K562 (cell line): ENCODE results near the gene C5orf47. TPM values are rescaled to one million over a fixed set of nuclear protein-coding genes. Genes with fewer than 3 reads are reported as not detected.

Experiments used
- ATAC-seq: fragments of 200-7000 bp; cut with Tn5 transposase; 3 replicates; pipeline ENCODE4 v1.9.1; 2020; ENCODE audit warnings: moderate library complexity
- BruUV-seq: library from RNA; stranded (reverse); fragments of 400-500 nt; replicated peaks from 2 replicates; lab custom pipeline; 2021; lab: Mats Ljungman, UMichigan
- CTCF ChIA-PET: fragments of 300-600 bp; formaldehyde crosslinking; extraction: SDS; loops from one replicate; lab custom pipeline; 2021; ENCODE audit warnings: low intra/inter-chr PET ratio; lab: Yijun Ruan, JAX
- POLR2A ChIA-PET: fragments of 300-600, 350-650 bp; sonication (Branson Sonifier 250); formaldehyde crosslinking; extraction: SDS; loops from one replicate; lab custom pipeline; 2021; ENCODE audit warnings: antibody characterized with exemption, inconsistent platforms; lab: Yijun Ruan, JAX
- DNase-seq, 4 experiments: peaks; one replicate each; pipeline versions ENCODE4 v3.0.0 to v3.0.0-alpha.2; 2011 to 2018; ENCODE audit warnings: low spot score in 3 of 4, mixed read lengths in 3 of 4; ENCODE audit errors: extremely low read depth in 1 of 4
- FAIRE-seq: peaks from 2 replicates; lab custom pipeline; 2011; peaks lifted over from hg19 to GRCh38; lab: Jason Lieb, UNC
- H2AFZ ChIP-seq: 2 replicates; pipeline ENCODE4 v1.6.0; 2011; ENCODE audit warnings: low read depth, low read length, control low read depth, inconsistent platforms
- H3K27ac ChIP-seq: fragments of 200-600 bp; 3 replicates; pipeline ENCODE4 v1.8.0; 2011; ENCODE audit warnings: low read depth, mild to moderate bottlenecking, control low read depth, inconsistent platforms, low read length, moderate library complexity, mixed read lengths; ENCODE audit errors: extremely low read depth
- H3K27me3 ChIP-seq, 2 experiments: fragments of 300-600 bp in 1 of 2; 2 replicates in 1 of 2; 3 replicates in 1 of 2; pipeline versions ENCODE4 v1.6.0 to v1.8.0; 2011; ENCODE audit warnings: inconsistent platforms in 2 of 2, low read length in 2 of 2, mild to moderate bottlenecking in 1 of 2, mixed read lengths in 1 of 2, moderate library complexity in 1 of 2; ENCODE audit not compliant: control insufficient read depth in 2 of 2, insufficient read depth in 2 of 2
- H3K36me3 ChIP-seq: fragments of 300-600 bp; 3 replicates; pipeline ENCODE4 v1.8.0; 2011; ENCODE audit warnings: mild to moderate bottlenecking, low read length, inconsistent platforms; ENCODE audit not compliant: control insufficient read depth, insufficient read depth
- H3K4me1 ChIP-seq, 2 experiments: fragments of 200-600 bp in 1 of 2; replicated peaks in 1 of 2; 2 replicates in 1 of 2; 3 replicates in 1 of 2; pipeline versions ENCODE4 v1.5.1 to v1.8.0; 2011; ENCODE audit warnings: inconsistent platforms in 2 of 2, low read length in 2 of 2, mild to moderate bottlenecking in 1 of 2, mixed read lengths in 1 of 2, moderate library complexity in 1 of 2; ENCODE audit not compliant: control insufficient read depth in 2 of 2, insufficient read depth in 2 of 2
- H3K4me2 ChIP-seq: 2 replicates; pipeline ENCODE4 v1.6.1; 2011; ENCODE audit warnings: low read length, control low read depth, inconsistent platforms, mixed read lengths; ENCODE audit not compliant: insufficient read depth
- H3K4me3 ChIP-seq: fragments of 200-600 bp; sonication (generic), shearing (Covaris generic); 2 replicates; pipeline ENCODE4 v1.5.1; 2016; ENCODE audit warnings: control low read depth, inconsistent platforms
- H3K79me2 ChIP-seq: fragments of 200-600 bp; 3 replicates; pipeline ENCODE4 v1.8.0; 2011; ENCODE audit warnings: low read length, inconsistent platforms; ENCODE audit not compliant: control insufficient read depth, insufficient read depth
- H3K9ac ChIP-seq, 2 experiments: 2 replicates each; pipeline versions ENCODE4 v1.6.0 to v1.6.1; 2011; ENCODE audit warnings: low read depth in 2 of 2, low read length in 2 of 2, control low read depth in 1 of 2, inconsistent platforms in 1 of 2, mild to moderate bottlenecking in 1 of 2, mixed read lengths in 1 of 2; ENCODE audit not compliant: insufficient read depth in 1 of 2
- H3K9me1 ChIP-seq: one replicate; pipeline ENCODE4 v1.6.0; 2011; ENCODE audit warnings: inconsistent platforms, mild to moderate bottlenecking, low read length, moderate library complexity; ENCODE audit not compliant: control insufficient read depth, insufficient read depth
- H3K9me3 ChIP-seq: replicated peaks from 2 replicates; pipeline ENCODE4 v1.5.1; 2011; ENCODE audit warnings: low read depth, low read length, inconsistent platforms; ENCODE audit not compliant: control insufficient read depth, insufficient read depth
- H4K20me1 ChIP-seq: replicated peaks from 2 replicates; pipeline ENCODE4 v1.6.1; 2011; ENCODE audit warnings: low read length, inconsistent platforms, mixed read lengths; ENCODE audit not compliant: control insufficient read depth, insufficient read depth
- CXXC5 ChIP-seq: fragments of 250-450 bp; sonication (Bioruptor Pico); IDR thresholded peaks from 2 replicates; pipeline ENCODE4 v1.8.0; 2022; ENCODE audit warnings: inconsistent platforms, mild to moderate bottlenecking, moderate library complexity
- KDM4B ChIP-seq, 2 experiments: fragments of 450-650 bp in 1 of 2; sonication (generic) in 1 of 2; IDR thresholded peaks; 2 replicates each; pipeline ENCODE4 v1.6.1; 2016 to 2017; ENCODE audit warnings: borderline replicate concordance in 2 of 2, antibody characterized with exemption in 1 of 2, low read depth in 1 of 2, mild to moderate bottlenecking in 1 of 2
- WGBS: fragments of 100-300 bp; shearing (Covaris generic); methylation state at CpG from one replicate; pipeline ENCODE4 v1.1.6; 2016; ENCODE audit warnings: low coverage, mixed read lengths; ENCODE audit not compliant: insufficient coverage; ENCODE audit errors: missing lambda C conversion rate; 5-methylcytosine and 5-hydroxymethylcytosine counted together
- in situ Hi-C: fragments of 300-500 bp; cut with MboI; formaldehyde crosslinking; loops from 4 replicates; pipeline ENCODE4 v1.15.0; 2018; ENCODE audit warnings: inconsistent platforms, mixed read lengths
- intact Hi-C: fragments of 100-400 bp; cut with micrococcal nuclease; formaldehyde crosslinking; loops from 2 replicates; pipeline ENCODE4 v1.14.2; 2022
- polyA plus RNA-seq, 8 experiments: library from polyadenylated mRNA; depleted of rRNA in 4 of 8; stranded (reverse) in 5 of 8; unstranded in 3 of 8; fragments of >200 nt; fragmentation: Nextera tagmentation in 2 of 8; fragmentation: Illumina TruSeq in 1 of 8; extraction: Ambion mirVana in 2 of 8; extraction: Trizol in 1 of 8; gene quantifications; 2 replicates each; pipeline versions ENCODE4 v1.2.1 to v1.2.3, GENCODE V29; 2011 to 2014; ENCODE audit warnings: inconsistent platforms in 1 of 8, missing spikeins in 1 of 8
- total RNA-seq, 7 experiments: library from RNA; depleted of rRNA in 6 of 7; stranded (reverse); fragments of >200 nt in 6 of 7; fragmentation: Illumina TruSeq in 2 of 7; extraction: Trizol in 2 of 7; gene quantifications; 2 replicates each; pipeline versions ENCODE4 v1.2.1 to v1.2.3, GENCODE V29; 2011 to 2021; ENCODE audit warnings: low replicate concordance in 1 of 7

Gene C5orf47
- total and polyA plus RNA-seq, 9 of the 15 experiments (the other 6 are each of a cell fraction or from before 2014, with no cell fraction given) = 0.08 TPM; not detected in 8

DNA sequence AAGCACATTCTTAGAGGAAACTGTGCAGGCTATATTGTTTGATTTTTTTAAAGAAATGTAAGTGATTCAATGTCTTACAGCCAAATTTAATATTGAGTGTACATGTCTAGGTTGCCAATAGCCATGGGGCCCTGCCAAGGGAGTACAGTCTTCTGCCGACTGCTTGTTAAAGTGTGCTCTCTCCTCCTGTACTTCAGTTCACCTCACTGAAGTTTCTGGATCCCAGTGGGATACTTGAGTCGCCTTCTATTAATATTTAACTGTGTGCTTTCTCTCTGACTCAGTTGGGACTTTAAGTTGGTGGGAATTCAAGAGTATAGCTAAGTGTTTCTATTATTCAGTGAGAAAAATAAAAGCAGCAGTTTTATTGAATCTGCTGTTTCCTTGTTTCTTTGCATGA, 44.5 kb upstream of the C5orf47 start:
- ChIA-PET POLR2A (interaction anchor here (0.8 to 1.4 kb wide), 2 partner anchors 10 kb away, joined by 3 read pairs; no protein-coding TSS in a partner anchor), CTCF (no interaction called here)
- ATAC-seq = no peak

GRCh38 chr5:173945160-173945559, 43.8 kb upstream of the C5orf47 start:
- Histone ChIP-seq H3K9me1 (peaks cover 3% of the 10 kb centered on the region), H3K4me3 (no peak overlapping the region), H3K27me3 (no peaks in the 10 kb centered on the region), H3K9me3 (no peaks in the 10 kb centered on the region), H3K4me2 (no peak overlapping the region), H4K20me1 (no peaks in the 10 kb centered on the region), H3K27ac (no peak overlapping the region), H3K36me3 (peaks cover 58% of the 10 kb centered on the region), H3K9ac (no peak overlapping the region), H2AFZ (no peak overlapping the region), H3K4me1 (no peaks in the 10 kb centered on the region), H3K79me2 (no peaks in the 10 kb centered on the region)
- FAIRE-seq (no peak), DNase-seq (no peak), ATAC-seq (no peak)
- no TSS peak for BruUV-seq
- intact Hi-C loops = no loop called here
- WGBS = 66% methylated on average over 2 of the region's 2 CpGs
- TF ChIP-seq KDM4B (IDR thresholded peaks at IDR 0.05; ENCODE audit: borderline replicate concordance in 2 of 2, low read depth in 1 of 2) = no peak
- ChIA-PET CTCF (no interaction called here), POLR2A (interaction anchor here (1.2 kb wide), 1 partner anchor 329 kb away, joined by 3 read pairs; the partner anchor contains the start of gene BOD1)
- in situ Hi-C loops = no loop called here

More for the DNA sequence above, 44.5 kb upstream of the C5orf47 start:
- no peak overlapping the region for H3K9ac ChIP-seq
- H3K9me1 ChIP-seq = peaks cover 3% of the 10 kb centered on the region
- H3K79me2 ChIP-seq = no peaks in the 10 kb centered on the region
- peaks cover 53% of the 10 kb centered on the region for H3K36me3 ChIP-seq
- H3K27me3 ChIP-seq = no peaks in the 10 kb centered on the region
- WGBS = 87% methylated on average over 2 of the region's 2 CpGs
- no TSS peak for BruUV-seq
- intact Hi-C loops (no loop called here), in situ Hi-C loops (no loop called here)
- no peaks in the 10 kb centered on the region for H3K9me3 ChIP-seq
- DNase-seq (no peak), FAIRE-seq (no peak)
- no peak for TF ChIP-seq CXXC5
- no peak overlapping the region for H3K4me3 ChIP-seq
- no peak overlapping the region for H3K4me2 ChIP-seq
- no peak overlapping the region for H2AFZ ChIP-seq
- no peaks in the 10 kb centered on the region for H4K20me1 ChIP-seq
- no peaks in the 10 kb centered on the region for H3K4me1 ChIP-seq
- H3K27ac ChIP-seq = no peak overlapping the region
